ENCODE results near the gene GDF11.

Gene GDF11

GRCh38 chr12:55715833-55716581 lies 26.9 kb upstream of the GDF11 start, which contains the start of gene BLOC1S1:
Gene BLOC1S1 (plus strand): TSS chr12:55716046. CDS start chr12:55716052, 6 bp downstream.
- Histone ChIP-seq H3K9me3 (ENCODE audit: control insufficient read depth in 5 of 5, low read length in 5 of 5) (no peaks in the 10 kb centered on the region), H3K4me3 (ENCODE audit: low read depth in 1 of 5, low read length in 5 of 5) (peak within 1 kb of the TSS; percentile 70 to 84 (median 74)), H3K36me3 (ENCODE audit: control insufficient read depth in 5 of 5, insufficient read depth in 5 of 5, low read length in 5 of 5) (peaks cover 0 to 10% (median 0%) of the 10 kb centered on the region in 5 donors), H3K27ac (ENCODE audit: low read depth, low read length) (peak within 1 kb of the TSS; percentile 96), H3K27me3 (ENCODE audit: control insufficient read depth in 5 of 5, insufficient read depth in 4 of 5, low read length in 5 of 5) (no peaks in the 10 kb centered on the region), H3K4me1 (ENCODE audit: control insufficient read depth in 5 of 5, insufficient read depth in 5 of 5, low read length in 5 of 5) (peaks cover 35 to 85% (median 72%) of the 10 kb centered on the region in 5 donors), H3K9ac (ENCODE audit: low read length in 5 of 5) (peak within 1 kb of the TSS; percentile 79 to 91 (median 82))

GRCh38 chr12:55716582-55716957 lies 26.4 kb upstream of the GDF11 start:
- no peaks in the 10 kb centered on the region for H3K9me3 ChIP-seq (ENCODE audit: control insufficient read depth in 5 of 5, low read length in 5 of 5)
- H3K36me3 ChIP-seq (ENCODE audit: control insufficient read depth in 5 of 5, insufficient read depth in 5 of 5, low read length in 5 of 5): peaks cover 0 to 10% (median 0%) of the 10 kb centered on the region in 5 donors
- H3K9ac ChIP-seq (ENCODE audit: low read length in 5 of 5): peak overlapping the region; percentile 79 to 91 (median 82)
- peak overlapping the region; percentile 70 to 84 (median 74) for H3K4me3 ChIP-seq (ENCODE audit: low read depth in 1 of 5, low read length in 5 of 5)
- H3K4me1 ChIP-seq (ENCODE audit: control insufficient read depth in 5 of 5, insufficient read depth in 5 of 5, low read length in 5 of 5): peaks cover 35 to 89% (median 78%) of the 10 kb centered on the region in 5 donors
- no peaks in the 10 kb centered on the region for H3K27me3 ChIP-seq (ENCODE audit: control insufficient read depth in 5 of 5, insufficient read depth in 4 of 5, low read length in 5 of 5)
- H3K27ac ChIP-seq (ENCODE audit: low read depth, low read length): peak overlapping the region; percentile 96

- Histone ChIP-seq H3K36me3 (ENCODE audit: control insufficient read depth in 5 of 5, insufficient read depth in 5 of 5, low read length in 5 of 5) (peaks cover 0 to 10% (median 0%) of the 10 kb centered on the region in 5 donors), H3K9me3 (ENCODE audit: control insufficient read depth in 5 of 5, low read length in 5 of 5) (no peaks in the 10 kb centered on the region), H3K4me1 (ENCODE audit: control insufficient read depth in 5 of 5, insufficient read depth in 5 of 5, low read length in 5 of 5) (peaks cover 35 to 89% (median 82%) of the 10 kb centered on the region in 5 donors), H3K27me3 (ENCODE audit: control insufficient read depth in 5 of 5, insufficient read depth in 4 of 5, low read length in 5 of 5) (no peaks in the 10 kb centered on the region), H3K4me3 (ENCODE audit: low read depth in 1 of 5, low read length in 5 of 5) (peak overlapping the region; percentile 12 to 84 (median 74)), H3K27ac (ENCODE audit: low read depth, low read length) (peak overlapping the region; percentile 96), H3K9ac (ENCODE audit: low read length in 5 of 5) (peak overlapping the region; percentile 73 to 91 (median 81))
Observed at GRCh38 chr12:55717011-55718007, 25.6 kb upstream of the GDF11 start.

- peaks cover 0 to 15% (median 2%) of the 10 kb centered on the region in 5 donors for H3K36me3 ChIP-seq (ENCODE audit: control insufficient read depth in 5 of 5, insufficient read depth in 5 of 5, low read length in 5 of 5)
- H3K27me3 ChIP-seq (ENCODE audit: control insufficient read depth in 5 of 5, insufficient read depth in 4 of 5, low read length in 5 of 5): no peaks in the 10 kb centered on the region
- peak overlapping the region in 1 of 5 donors; percentile 17 for H3K4me3 ChIP-seq (ENCODE audit: low read depth in 1 of 5, low read length in 5 of 5)
- peak overlapping the region; percentile 96 for H3K27ac ChIP-seq (ENCODE audit: low read depth, low read length)
- no peaks in the 10 kb centered on the region for H3K9me3 ChIP-seq (ENCODE audit: control insufficient read depth in 5 of 5, low read length in 5 of 5)
- H3K9ac ChIP-seq (ENCODE audit: low read length in 5 of 5): peak overlapping the region in 4 of 5 donors; percentile 14 to 73 (median 50)
- H3K4me1 ChIP-seq (ENCODE audit: control insufficient read depth in 5 of 5, insufficient read depth in 5 of 5, low read length in 5 of 5): peaks cover 35 to 89% (median 82%) of the 10 kb centered on the region in 5 donors
Observed at GRCh38 chr12:55718015-55718414, 24.9 kb upstream of the GDF11 start.

GRCh38 chr12:55718624-55719275 lies 24.2 kb upstream of the GDF11 start:
- peak overlapping the region in 4 of 5 donors; percentile 21 to 73 (median 54) for H3K9ac ChIP-seq (ENCODE audit: low read length in 5 of 5)
- H3K9me3 ChIP-seq (ENCODE audit: control insufficient read depth in 5 of 5, low read length in 5 of 5): no peaks in the 10 kb centered on the region
- no peaks in the 10 kb centered on the region for H3K27me3 ChIP-seq (ENCODE audit: control insufficient read depth in 5 of 5, insufficient read depth in 4 of 5, low read length in 5 of 5)
- peak overlapping the region in 2 of 5 donors; percentile 17 to 22 for H3K4me3 ChIP-seq (ENCODE audit: low read depth in 1 of 5, low read length in 5 of 5)
- H3K36me3 ChIP-seq (ENCODE audit: control insufficient read depth in 5 of 5, insufficient read depth in 5 of 5, low read length in 5 of 5): peaks cover 0 to 22% (median 2%) of the 10 kb centered on the region in 5 donors
- peak overlapping the region; percentile 96 for H3K27ac ChIP-seq (ENCODE audit: low read depth, low read length)
- H3K4me1 ChIP-seq (ENCODE audit: control insufficient read depth in 5 of 5, insufficient read depth in 5 of 5, low read length in 5 of 5): peaks cover 35 to 92% (median 83%) of the 10 kb centered on the region in 5 donors

GRCh38 chr12:55719371-55719770 lies 23.6 kb upstream of the GDF11 start:
- Histone ChIP-seq H3K4me1 (ENCODE audit: control insufficient read depth in 5 of 5, insufficient read depth in 5 of 5, low read length in 5 of 5) (peaks cover 37 to 95% (median 90%) of the 10 kb centered on the region in 5 donors), H3K9me3 (ENCODE audit: control insufficient read depth in 5 of 5, low read length in 5 of 5) (no peaks in the 10 kb centered on the region), H3K36me3 (ENCODE audit: control insufficient read depth in 5 of 5, insufficient read depth in 5 of 5, low read length in 5 of 5) (peaks cover 0 to 28% (median 7%) of the 10 kb centered on the region in 5 donors), H3K27me3 (ENCODE audit: control insufficient read depth in 5 of 5, insufficient read depth in 4 of 5, low read length in 5 of 5) (no peaks in the 10 kb centered on the region), H3K9ac (ENCODE audit: low read length in 5 of 5) (peak overlapping the region in 4 of 5 donors; percentile 21 to 84 (median 56)), H3K4me3 (ENCODE audit: low read depth in 1 of 5, low read length in 5 of 5) (peak overlapping the region in 2 of 5 donors; percentile 26 to 76), H3K27ac (ENCODE audit: low read depth, low read length) (peak overlapping the region; percentile 96)

- no peaks in the 10 kb centered on the region for H3K27me3 ChIP-seq (ENCODE audit: control insufficient read depth in 5 of 5, insufficient read depth in 4 of 5, low read length in 5 of 5)
- peak within 1 kb of the TSS in 4 of 5 donors; percentile 21 to 93 (median 64) for H3K9ac ChIP-seq (ENCODE audit: low read length in 5 of 5)
- H3K9me3 ChIP-seq (ENCODE audit: control insufficient read depth in 5 of 5, low read length in 5 of 5): no peaks in the 10 kb centered on the region
- peak within 1 kb of the TSS; percentile 31 to 76 (median 53) for H3K4me3 ChIP-seq (ENCODE audit: low read depth in 1 of 5, low read length in 5 of 5)
- H3K36me3 ChIP-seq (ENCODE audit: control insufficient read depth in 5 of 5, insufficient read depth in 5 of 5, low read length in 5 of 5): peaks cover 0 to 35% (median 15%) of the 10 kb centered on the region in 5 donors
- H3K27ac ChIP-seq (ENCODE audit: low read depth, low read length): peak within 1 kb of the TSS; percentile 96
- H3K4me1 ChIP-seq (ENCODE audit: control insufficient read depth in 5 of 5, insufficient read depth in 5 of 5, low read length in 5 of 5): peaks cover 38 to 98% (median 95%) of the 10 kb centered on the region in 5 donors
Observed at GRCh38 chr12:55720071-55720564, 22.8 kb upstream of the GDF11 start, which contains the start of gene RDH5. Gene RDH5 (plus strand): TSS chr12:55720393. CDS start chr12:55721185, 792 bp downstream.

- Histone ChIP-seq H3K9ac (ENCODE audit: low read length in 5 of 5) (peak overlapping the region in 3 of 5 donors; percentile 43 to 93 (median 65)), H3K27ac (ENCODE audit: low read depth, low read length) (peak overlapping the region; percentile 96), H3K9me3 (ENCODE audit: control insufficient read depth in 5 of 5, low read length in 5 of 5) (no peaks in the 10 kb centered on the region), H3K27me3 (ENCODE audit: control insufficient read depth in 5 of 5, insufficient read depth in 4 of 5, low read length in 5 of 5) (no peaks in the 10 kb centered on the region), H3K36me3 (ENCODE audit: control insufficient read depth in 5 of 5, insufficient read depth in 5 of 5, low read length in 5 of 5) (peaks cover 0 to 44% (median 23%) of the 10 kb centered on the region in 5 donors), H3K4me3 (ENCODE audit: low read depth in 1 of 5, low read length in 5 of 5) (peak overlapping the region; percentile 31 to 76 (median 53)), H3K4me1 (ENCODE audit: control insufficient read depth in 5 of 5, insufficient read depth in 5 of 5, low read length in 5 of 5) (peaks cover 36 to 98% (median 95%) of the 10 kb centered on the region in 5 donors)
Observed at GRCh38 chr12:55720894-55721444, 22.0 kb upstream of the GDF11 start.

Data from subcutaneous abdominal adipose tissue (tissue), 5 donors.